ENCODE measurements around the gene CCNB2. TPM values are rescaled to one million over a fixed set of nuclear protein-coding genes. Genes with fewer than 3 reads are reported as not detected.

CCNB2 gene
- total and polyA plus RNA-seq, 2 donors (not counting 1 experiment from before 2014, with no cell fraction given): 0.67 to 1.0 TPM

DNA sequence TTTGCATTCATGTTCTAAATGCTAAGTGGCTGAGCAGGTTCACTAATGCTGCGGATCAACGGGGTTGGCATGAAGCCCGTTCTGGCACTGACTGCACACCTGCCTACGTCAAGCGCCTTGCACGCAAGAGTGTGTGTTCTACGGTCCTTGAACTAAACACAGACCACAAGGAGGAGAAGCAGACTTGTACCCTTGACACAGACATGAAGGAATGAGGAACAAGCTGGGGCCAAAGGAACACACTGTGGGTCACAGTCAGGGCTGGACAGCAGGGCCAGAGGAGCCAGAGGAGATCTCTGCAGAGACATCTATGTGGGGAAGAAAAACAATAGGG, 53.7 kb downstream of the CCNB2 start:
- TF ChIP-seq, protein P1, sequence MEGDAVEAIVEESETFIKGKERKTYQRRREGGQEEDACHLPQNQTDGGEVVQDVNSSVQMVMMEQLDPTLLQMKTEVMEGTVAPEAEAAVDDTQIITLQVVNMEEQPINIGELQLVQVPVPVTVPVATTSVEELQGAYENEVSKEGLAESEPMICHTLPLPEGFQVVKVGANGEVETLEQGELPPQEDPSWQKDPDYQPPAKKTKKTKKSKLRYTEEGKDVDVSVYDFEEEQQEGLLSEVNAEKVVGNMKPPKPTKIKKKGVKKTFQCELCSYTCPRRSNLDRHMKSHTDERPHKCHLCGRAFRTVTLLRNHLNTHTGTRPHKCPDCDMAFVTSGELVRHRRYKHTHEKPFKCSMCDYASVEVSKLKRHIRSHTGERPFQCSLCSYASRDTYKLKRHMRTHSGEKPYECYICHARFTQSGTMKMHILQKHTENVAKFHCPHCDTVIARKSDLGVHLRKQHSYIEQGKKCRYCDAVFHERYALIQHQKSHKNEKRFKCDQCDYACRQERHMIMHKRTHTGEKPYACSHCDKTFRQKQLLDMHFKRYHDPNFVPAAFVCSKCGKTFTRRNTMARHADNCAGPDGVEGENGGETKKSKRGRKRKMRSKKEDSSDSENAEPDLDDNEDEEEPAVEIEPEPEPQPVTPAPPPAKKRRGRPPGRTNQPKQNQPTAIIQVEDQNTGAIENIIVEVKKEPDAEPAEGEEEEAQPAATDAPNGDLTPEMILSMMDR (IDR thresholded peaks at IDR 0.05): no peak
- no peak for TF ChIP-seq EZH2 (IDR thresholded peaks at IDR 0.05; ENCODE audit: borderline replicate concordance, insufficient read depth, low read depth, low read length, poor library complexity, severe bottlenecking)
- CTCF ChIA-PET: no interaction called here
- WGBS (ENCODE audit: insufficient coverage): 93% methylated on average over 7 of the region's 7 CpGs
- ATAC-seq (ENCODE audit: low read depth) (no peak), DNase-seq (no peak)
- H3K4me1 ChIP-seq (ENCODE audit: control insufficient read depth in 2 of 2, insufficient read depth in 2 of 2, low read length in 2 of 2): no peaks in the 10 kb centered on the region
- peaks cover 0 to 62% of the 10 kb centered on the region in 2 experiments for H3K36me3 ChIP-seq (replicated peaks in 1 of 2; ENCODE audit: control extremely low read depth in 1 of 2, control insufficient read depth in 1 of 2, extremely low read depth in 1 of 2, insufficient read depth in 2 of 2, low read length in 1 of 2)
- no peak overlapping the region for H3K27ac ChIP-seq (ENCODE audit: low read length in 2 of 2)
- peaks cover 3% of the 10 kb centered on the region for H3K79me2 ChIP-seq (ENCODE audit: control insufficient read depth, insufficient read depth, low read length)
- intact Hi-C loops (cut with micrococcal nuclease): no loop called here
- Mint-ChIP-seq H3K27ac (no peak overlapping the region), H3K4me1 (no peaks in the 10 kb centered on the region), H3K27me3 (no peaks in the 10 kb centered on the region), H3K9me3 (ENCODE audit: insufficient read depth) (no peaks in the 10 kb centered on the region), H3K4me3 (no peak overlapping the region)
- no peak overlapping the region for H2AFZ ChIP-seq (ENCODE audit: insufficient read depth, low read depth, low read length, poor library complexity, severe bottlenecking)
- no peaks in the 10 kb centered on the region for H3K9me3 ChIP-seq (ENCODE audit: control extremely low read depth in 1 of 3, control insufficient read depth in 2 of 3, insufficient read depth in 1 of 3, low read length in 2 of 3)
- H3K4me2 ChIP-seq (replicated peaks; ENCODE audit: low read depth, low read length, poor library complexity, severe bottlenecking): no peak overlapping the region
- no peak overlapping the region for H3K9ac ChIP-seq (ENCODE audit: low read length)
- no peaks in the 10 kb centered on the region for H4K20me1 ChIP-seq (ENCODE audit: control insufficient read depth, insufficient read depth, low read length, poor library complexity, severe bottlenecking)
- H3K4me3 ChIP-seq (ENCODE audit: control extremely low read depth in 1 of 5, extremely low read depth in 1 of 5, insufficient read depth in 1 of 5, low read depth in 2 of 5, low read length in 4 of 5): no peak overlapping the region
- H3K27me3 ChIP-seq (replicated peaks in 1 of 4; ENCODE audit: control extremely low read depth in 1 of 4, control insufficient read depth in 3 of 4, insufficient read depth in 4 of 4, low read length in 3 of 4): no peaks in the 10 kb centered on the region
- POLR2A ChIA-PET: no interaction called here

DNA sequence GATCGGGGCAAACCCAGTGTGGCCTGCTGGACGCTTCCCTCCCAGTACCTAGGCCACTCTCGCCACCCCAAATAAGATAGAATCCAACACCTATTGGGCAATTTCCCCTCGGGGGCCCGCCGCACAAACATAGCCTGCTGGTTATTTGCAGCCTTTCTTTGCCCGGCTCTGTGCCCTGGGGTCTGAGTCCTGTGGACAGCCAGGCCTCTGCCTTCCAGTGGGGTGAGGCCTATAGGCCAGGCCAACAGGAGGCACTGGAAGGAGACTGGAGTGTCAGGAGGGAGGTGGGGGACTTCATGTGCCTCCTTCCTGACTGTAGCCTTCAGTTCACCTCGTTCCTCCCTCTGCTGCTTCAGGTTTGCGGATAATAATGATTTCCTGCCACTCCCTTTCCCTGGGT, 54.3 kb downstream of the CCNB2 start:
- H4K20me1 ChIP-seq (ENCODE audit: control insufficient read depth, insufficient read depth, low read length, poor library complexity, severe bottlenecking): no peaks in the 10 kb centered on the region
- H3K9ac ChIP-seq (ENCODE audit: low read length): no peak overlapping the region
- no peaks in the 10 kb centered on the region for H3K4me1 ChIP-seq (ENCODE audit: control insufficient read depth in 2 of 2, insufficient read depth in 2 of 2, low read length in 2 of 2)
- peaks cover 3% of the 10 kb centered on the region for H3K79me2 ChIP-seq (ENCODE audit: control insufficient read depth, insufficient read depth, low read length)
- peaks cover 0 to 61% of the 10 kb centered on the region in 2 experiments for H3K36me3 ChIP-seq (replicated peaks in 1 of 2; ENCODE audit: control extremely low read depth in 1 of 2, control insufficient read depth in 1 of 2, extremely low read depth in 1 of 2, insufficient read depth in 2 of 2, low read length in 1 of 2)
- ATAC-seq (ENCODE audit: low read depth) (no peak), DNase-seq (no peak)
- TF ChIP-seq, protein P1 (IDR thresholded peaks at IDR 0.05): no peak
- TF ChIP-seq EZH2 (IDR thresholded peaks at IDR 0.05; ENCODE audit: borderline replicate concordance, insufficient read depth, low read depth, low read length, poor library complexity, severe bottlenecking): no peak
- H3K27ac Mint-ChIP-seq: no peak overlapping the region
- ChIA-PET POLR2A (no interaction called here), CTCF (no interaction called here)
- no peaks in the 10 kb centered on the region for H3K27me3 ChIP-seq (replicated peaks in 1 of 4; ENCODE audit: control extremely low read depth in 1 of 4, control insufficient read depth in 3 of 4, insufficient read depth in 4 of 4, low read length in 3 of 4)
- H3K4me3 ChIP-seq (ENCODE audit: control extremely low read depth in 1 of 5, extremely low read depth in 1 of 5, insufficient read depth in 1 of 5, low read depth in 2 of 5, low read length in 4 of 5): no peak overlapping the region
- no peak overlapping the region for H3K27ac ChIP-seq (ENCODE audit: low read length in 2 of 2)
- 96% methylated on average over 9 of the region's 9 CpGs for WGBS (ENCODE audit: insufficient coverage)
- no peaks in the 10 kb centered on the region for H3K27me3 Mint-ChIP-seq
- H3K9me3 ChIP-seq (ENCODE audit: control extremely low read depth in 1 of 3, control insufficient read depth in 2 of 3, insufficient read depth in 1 of 3, low read length in 2 of 3): no peaks in the 10 kb centered on the region
- no peak overlapping the region for H3K4me3 Mint-ChIP-seq
- H3K4me2 ChIP-seq (replicated peaks; ENCODE audit: low read depth, low read length, poor library complexity, severe bottlenecking): no peak overlapping the region
- no peaks in the 10 kb centered on the region for H3K9me3 Mint-ChIP-seq (ENCODE audit: insufficient read depth)
- H3K4me1 Mint-ChIP-seq: no peaks in the 10 kb centered on the region
- intact Hi-C loops (cut with micrococcal nuclease): no loop called here
- H2AFZ ChIP-seq (ENCODE audit: insufficient read depth, low read depth, low read length, poor library complexity, severe bottlenecking): no peak overlapping the region

All from B cell (primary cell).